Fibroblast of skin of left quadriceps (primary cell): Measurements from ENCODE around the gene MINDY3.
"Not testable (repeated sequence)": the region's sequence is repeated elsewhere in the genome, so short reads cannot be mapped to it uniquely, and the experiment has no call there.

ENCODE experiments used
- DNase-seq, 2 experiments: peaks; one replicate each; pipeline ENCODE4 v3.0.0-alpha.2; 2013; ENCODE audit warnings: low read depth in 2 of 2

The MINDY3 gene

DNA sequence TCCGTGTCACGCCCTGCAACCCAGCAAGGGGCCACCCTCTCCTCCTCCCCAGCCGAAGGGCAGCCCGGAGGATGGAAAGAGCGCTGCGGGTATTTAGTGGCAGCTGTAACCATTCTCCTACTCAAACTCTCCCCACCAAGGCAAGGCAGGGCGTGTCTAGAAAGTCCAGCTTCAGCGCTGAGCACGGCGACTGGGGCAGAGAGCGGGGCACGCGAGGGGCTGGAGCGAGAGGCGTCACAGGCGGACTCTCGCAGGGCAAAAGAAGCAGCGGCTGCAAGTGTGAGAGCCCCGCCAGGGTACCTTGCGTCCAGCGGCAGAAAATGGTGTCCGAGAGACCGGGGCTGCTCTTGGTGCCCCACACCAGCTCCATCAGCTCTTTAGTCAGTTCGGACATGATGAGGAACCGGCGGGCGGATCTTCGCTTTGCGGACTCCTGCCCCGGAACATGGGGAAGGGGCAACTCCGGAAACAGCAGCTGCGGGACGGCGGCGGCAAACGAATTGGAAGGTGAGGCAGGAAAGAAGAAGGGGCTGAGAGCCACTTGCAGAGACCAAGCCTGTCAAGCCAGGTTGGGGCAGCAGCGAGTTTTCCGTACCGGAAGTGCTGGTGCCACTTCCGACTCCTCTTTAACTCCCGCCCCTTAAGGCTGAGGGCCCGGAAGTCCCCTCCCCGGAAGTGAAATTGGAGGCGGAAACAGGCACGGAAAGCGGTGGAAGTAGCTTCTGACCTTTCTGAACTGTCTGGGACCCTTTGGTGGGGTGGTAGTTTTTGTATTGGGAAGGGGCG is at the start of gene MINDY3:
Gene MINDY3 (minus strand): TSS at position 602 of the 786 bp plus-strand sequence. CDS start 208 bp downstream, at position 394.
- DNase-seq = peak; percentile 46 to 51

DNA sequence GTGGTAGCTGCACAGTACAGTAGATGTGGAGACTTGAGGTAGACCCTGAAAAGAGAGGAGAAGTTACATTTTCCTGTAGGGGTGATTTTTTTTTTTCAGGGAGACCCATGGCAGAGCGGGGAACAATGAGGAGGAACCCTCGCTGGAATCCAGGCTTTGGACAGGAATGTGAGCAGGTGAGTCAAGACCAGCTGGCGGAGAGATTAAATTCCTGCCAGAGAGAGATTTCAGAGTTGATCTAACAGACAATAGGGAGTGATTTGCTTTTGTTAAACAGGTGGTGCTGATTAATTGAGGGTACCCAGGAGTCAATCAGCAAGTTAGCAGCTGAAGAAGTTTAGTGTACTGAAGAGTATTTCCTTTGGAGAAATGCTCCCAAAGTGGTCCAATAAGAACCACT is 41.6 kb upstream of the MINDY3 start:
- DNase-seq = no peak

DNA sequence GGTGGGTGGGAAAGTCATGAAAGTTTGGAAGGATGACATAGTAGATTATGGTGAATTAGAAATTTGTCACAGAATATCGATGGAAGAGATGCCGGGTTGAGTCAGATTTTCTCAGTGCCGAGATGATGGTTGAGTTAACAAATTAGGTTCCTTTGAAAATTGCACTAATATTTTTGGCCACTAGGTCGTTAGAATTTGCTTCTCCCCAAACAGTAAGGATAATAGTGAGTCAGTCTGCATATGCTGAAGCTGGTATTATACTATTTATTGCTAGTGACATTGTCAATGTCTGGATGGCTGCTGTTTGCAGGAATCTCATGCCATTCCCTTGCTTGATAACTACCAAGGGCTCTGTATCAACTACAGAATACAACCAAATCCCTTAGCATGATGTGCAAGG is 37.7 kb upstream of the MINDY3 start:
- DNase-seq = no peak

DNA sequence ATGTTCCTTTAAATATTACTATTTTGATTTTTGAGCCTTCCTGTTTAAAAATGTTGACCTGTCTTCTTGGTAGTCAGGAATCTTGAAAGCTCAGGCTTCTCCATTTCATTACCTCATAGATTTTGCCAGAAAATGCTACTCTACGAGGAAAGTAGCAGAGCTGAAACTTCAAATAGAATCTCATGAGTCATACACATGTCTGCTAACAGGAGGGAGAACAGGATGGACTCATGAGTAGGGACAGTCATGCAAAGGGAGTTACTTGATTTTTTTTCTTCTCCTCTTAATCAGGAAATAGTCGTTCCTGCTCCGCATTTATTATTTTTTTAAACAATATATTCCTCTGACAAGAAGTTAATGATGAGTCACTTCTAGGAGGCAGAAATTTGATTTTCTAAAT is 37.0 kb upstream of the MINDY3 start:
- no peak for DNase-seq

DNA sequence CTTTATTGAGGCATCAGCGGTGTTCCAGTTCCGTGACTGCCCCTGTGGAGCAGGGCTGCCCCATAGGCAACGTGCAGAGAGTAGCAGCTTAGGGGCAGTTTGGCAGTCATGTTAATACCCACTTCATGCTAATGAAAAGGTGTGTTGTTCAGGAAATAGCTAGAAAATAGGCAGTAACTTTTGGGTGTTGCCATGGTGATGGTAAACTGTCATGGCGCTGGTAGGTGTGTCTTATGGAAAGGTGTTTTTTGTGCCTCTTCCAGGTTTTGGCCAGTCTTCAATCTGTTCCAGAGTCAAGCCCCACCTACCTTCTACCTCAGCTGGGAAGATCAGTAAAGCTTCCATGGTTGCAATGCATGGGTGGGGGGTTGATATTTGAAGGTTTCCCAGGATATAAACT is 36.3 kb upstream of the MINDY3 start:
- no peak for DNase-seq

DNA sequence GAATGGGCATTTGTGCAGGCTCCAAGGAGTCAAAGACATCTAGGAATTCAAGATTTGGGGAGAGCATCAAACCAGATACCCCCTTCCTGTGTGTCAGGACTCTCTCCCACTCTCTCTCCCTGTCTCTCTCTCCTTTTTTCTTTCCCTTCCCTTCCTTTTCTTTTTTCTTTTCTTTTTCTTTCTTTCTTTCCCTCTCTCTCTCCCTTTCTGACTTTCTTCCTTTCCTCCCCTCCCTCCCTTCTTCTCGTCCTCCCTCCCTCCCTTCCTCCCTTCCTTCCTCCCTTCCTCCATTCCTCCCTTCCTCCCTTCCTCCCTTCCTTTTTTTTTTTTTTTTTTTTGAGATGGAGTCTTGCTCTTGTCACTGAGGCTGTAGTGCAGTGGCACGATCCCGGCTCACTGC is 24.1 kb upstream of the MINDY3 start:
- DNase-seq = no peak

DNA sequence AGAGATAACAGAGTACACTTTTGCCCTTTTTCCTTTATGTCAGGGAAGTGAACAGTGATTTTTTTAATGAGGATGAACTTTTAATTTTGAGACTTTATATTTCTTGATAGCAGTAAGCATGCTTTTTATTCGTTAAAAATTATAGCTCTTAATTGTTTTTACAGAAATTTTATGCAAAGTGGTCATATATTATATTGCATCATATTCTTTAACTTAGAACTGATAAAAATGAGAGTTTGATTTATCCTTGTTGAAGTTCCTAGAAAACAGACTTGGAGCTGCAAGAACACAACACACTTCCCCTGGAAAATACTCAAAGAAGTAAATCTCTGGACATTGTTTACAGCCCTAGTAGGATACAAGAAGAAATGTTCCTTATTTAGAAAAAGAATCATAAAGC is 21.2 kb upstream of the MINDY3 start:
- DNase-seq = no peak

DNA sequence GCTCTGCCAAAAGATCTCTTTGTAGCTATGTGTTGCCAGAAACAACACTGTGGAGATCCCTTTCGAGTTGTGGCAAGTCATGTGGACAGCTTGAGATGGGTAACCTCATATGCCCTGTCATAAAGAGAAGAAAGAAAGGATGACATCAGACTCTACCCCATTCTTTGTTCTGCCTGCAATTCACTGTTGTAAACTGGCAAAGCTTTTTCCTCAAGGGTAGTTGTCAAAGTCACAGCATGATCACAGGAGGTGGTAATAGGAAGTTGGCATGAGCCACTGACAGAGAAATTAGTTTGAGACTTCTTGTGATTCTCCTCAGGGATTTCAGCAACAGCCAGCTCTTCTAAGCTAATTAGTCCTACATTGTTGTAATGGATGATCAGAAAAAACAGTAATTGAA is 19.4 kb upstream of the MINDY3 start:
- DNase-seq = no peak

DNA sequence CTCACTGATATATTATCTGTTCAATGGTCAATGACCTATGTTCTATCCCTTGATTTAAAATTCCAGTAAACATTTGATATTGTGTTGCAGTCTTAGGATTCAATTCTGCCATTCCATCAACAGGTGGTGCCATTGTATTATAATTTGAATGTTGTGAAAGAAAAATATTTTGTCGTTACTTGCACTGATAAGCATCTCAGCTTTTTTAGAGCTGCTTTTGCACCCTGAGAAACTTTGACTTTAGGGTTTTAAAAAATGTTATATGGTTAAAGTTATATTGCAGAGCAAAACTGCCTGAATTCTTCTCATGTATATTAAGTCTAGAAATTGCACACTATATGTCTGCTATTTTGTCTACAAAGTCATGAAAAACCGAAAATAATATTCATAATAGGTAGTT is 18.8 kb upstream of the MINDY3 start:
- no peak for DNase-seq

DNA sequence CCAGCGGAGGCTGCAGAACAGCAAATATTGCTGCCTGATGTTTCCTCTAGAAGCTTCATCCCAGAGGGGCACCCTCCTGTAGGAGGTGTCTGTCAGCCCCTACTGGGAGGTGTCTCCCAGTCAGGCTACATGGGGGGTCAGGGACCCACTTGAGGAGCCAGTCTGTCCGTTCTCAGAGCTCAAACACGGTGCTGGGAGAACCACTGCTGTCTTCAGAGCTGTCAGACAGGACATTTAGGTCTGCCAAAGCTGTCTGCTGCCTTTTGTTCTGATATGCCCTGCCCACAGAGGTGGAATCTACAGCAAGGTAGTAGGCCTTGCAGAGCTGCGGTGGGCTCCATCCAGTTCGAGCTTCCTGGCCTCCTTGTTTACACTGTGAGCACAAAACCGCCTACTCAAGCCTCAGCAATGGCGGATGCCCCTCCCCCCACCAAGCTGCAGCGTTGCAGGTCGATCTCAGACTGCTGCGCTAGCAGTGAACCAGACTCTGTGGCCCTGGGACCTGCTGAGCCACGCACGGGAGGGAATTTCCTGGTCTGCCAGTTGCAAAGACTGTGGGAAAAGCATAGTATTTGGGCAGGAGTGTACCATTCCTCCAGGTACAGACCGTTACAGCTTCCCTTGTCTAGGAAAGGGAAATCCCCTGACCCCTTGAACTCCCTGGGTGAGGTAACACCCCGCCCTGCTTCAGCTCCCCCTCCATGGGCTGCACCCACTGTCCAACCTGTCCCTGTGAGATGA is 17.7 kb upstream of the MINDY3 start:
- no peak for DNase-seq

DNA sequence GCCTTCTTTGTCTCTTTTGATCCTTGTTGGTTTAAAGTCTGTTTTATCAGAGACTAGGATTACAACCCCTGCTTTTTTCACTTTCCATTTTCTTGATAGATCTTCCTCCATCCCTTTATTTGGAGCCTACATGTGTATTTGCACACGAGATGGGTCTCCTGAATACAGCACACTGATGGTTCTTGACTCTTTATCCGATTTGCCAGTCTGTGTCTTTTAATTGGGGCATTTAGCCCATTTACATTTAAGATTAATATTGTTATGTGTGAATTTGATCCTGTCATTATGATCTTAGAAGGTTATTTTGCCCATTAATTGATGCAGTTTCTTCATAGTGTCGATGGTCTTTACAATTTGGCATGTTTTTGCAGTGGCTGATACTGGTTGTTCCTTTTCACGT is 16.0 kb upstream of the MINDY3 start:
- DNase-seq = not testable (repeated sequence)

DNA sequence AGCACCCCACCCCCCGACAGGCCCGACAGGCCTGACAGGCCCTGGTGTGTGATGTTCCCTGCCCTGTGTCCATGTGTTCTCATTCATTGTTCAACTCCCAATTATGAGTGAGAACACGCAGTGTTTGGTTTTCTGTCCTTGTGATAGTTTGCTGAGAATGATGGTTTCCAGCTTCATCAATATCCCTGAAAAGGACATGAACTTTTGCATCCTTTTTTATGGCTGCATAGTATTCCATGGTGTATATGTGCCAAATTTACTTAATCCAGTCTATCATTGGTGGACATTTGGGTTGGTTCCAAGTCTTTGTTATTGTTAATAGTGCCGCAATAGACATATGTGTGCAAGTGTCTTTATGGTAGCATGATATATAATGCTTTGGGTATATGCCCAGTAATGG is 12.3 kb upstream of the MINDY3 start:
- not testable (repeated sequence) for DNase-seq

DNA sequence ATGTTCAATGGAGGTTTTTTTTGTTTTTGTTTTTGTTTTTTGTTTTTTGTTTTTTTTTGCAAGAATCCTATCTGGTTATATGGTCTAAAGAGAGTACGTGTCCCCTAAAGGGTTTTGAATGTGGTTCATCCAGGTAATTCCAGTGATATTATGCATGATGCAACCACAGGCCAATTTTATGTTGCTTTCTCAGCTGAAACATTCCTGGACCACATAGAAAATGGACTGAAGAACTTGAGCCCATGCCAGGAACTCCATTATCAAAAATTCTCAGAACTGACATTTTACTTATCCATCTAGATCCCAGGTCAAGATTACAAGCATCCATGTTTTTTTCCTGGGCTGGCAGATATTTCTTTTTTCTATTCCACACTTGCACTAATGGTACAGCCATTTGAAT is 11.5 kb upstream of the MINDY3 start:
- no peak for DNase-seq

DNA sequence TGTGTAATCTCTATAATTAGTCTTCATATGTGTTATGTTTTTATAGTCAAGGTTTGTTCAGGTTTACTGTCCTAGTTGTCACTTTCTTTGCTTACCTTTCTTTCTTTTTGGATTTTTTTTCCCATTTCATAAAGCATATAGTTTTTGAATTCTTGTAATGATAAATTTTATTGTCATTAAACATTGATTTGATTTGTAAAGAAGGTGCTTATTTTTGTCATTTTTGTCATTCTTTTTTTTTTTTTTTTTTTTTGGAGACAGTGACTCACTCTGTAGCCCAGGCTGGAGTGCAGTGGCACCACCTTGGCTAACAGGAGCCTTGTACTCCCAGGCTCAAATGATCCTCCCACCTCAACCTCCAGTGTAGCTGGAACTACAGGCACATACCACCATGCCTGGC is 9.6 kb upstream of the MINDY3 start:
- no peak for DNase-seq

DNA sequence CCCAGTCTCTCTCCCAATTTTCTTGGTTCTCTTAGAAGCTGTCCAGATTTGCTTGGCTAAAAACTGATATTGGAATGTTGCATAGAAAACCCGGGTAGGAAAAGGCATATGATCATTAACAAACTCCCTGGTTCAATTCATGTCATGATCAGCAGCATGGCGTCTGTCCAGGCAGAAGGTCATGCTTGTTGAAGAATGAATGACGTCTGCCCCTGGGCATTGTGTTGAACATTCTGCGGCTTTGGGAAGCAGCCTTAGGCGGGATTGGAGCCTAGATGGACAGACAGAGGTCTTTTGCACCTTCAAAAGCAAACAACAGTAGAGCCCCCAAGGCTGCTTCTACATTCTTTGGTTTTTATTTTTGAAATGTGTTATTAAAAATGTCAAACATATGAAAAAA is 7.7 kb upstream of the MINDY3 start:
- DNase-seq = no peak

DNA sequence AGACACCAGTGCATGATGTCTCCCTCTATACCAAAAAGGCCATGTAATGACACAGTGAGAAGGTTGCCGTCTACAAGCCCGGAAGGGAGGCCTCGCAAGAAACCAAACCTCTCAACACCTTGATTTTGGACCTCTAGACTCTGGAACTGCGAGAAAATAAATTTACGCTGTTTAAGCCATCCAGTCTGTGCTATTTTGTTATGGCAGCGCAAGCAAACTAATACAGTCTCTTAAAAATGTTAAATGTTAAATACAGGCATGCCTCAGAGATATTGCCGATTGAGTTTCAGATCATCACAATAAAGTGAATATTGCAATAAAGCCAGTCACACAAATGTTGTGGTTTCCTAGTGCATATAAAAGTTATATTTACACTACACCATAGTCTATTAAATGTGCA is 5.0 kb upstream of the MINDY3 start:
- no peak for DNase-seq

DNA sequence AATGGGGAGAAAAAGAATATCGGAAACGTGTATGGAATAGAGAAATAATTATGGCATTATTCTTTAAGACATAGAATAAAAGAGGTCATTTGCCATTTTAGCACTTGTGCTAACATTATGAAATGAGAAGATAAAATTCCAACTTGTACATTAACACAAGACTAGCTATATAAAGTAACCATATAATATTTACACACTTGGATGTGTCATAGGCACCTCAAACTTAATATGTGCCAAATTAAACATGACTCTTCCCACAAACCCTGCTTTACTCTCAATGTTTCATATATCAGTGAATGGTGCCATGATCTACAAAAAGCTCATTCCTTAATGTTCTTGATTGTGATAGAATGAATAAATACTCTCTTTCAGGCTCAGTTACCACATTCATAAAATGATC is 4.1 kb upstream of the MINDY3 start:
- DNase-seq = no peak

DNA sequence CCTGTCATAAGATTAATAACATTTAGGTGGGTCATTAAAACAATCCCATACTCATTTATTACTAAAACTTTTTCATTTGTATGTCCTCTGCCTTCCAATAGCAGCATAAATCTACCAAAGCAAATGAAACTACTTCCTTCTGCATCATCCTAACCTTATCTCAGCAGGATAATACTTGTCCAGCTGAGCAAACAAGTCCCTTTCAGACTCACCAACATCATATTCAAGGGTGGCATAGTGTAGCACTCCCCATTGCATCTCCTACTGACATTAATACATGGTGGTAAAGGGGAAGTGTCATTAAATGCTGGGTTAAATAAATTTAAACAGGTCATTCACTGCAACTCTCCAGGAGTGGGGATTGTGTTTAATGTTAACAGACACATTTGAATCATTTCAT is 3.4 kb upstream of the MINDY3 start:
- DNase-seq = no peak

DNA sequence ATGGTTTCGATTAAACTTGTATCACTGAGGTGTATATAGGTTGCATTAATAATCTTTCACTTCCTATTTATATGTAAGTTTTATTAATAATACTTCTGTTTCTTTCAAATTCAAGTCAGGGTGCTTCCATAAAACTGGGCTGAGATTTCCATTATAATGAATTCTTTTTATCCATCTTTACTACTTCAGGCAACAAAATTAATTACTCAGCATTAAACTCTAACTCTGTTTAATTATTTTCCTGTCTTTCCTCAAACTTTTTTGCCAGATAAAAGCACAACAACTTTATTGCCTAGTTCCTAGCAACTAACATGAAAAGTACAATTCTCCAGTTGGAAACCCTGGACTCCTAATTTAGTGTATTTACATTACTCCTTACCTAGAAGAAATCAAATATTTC is 3.0 kb upstream of the MINDY3 start:
- DNase-seq = no peak

DNA sequence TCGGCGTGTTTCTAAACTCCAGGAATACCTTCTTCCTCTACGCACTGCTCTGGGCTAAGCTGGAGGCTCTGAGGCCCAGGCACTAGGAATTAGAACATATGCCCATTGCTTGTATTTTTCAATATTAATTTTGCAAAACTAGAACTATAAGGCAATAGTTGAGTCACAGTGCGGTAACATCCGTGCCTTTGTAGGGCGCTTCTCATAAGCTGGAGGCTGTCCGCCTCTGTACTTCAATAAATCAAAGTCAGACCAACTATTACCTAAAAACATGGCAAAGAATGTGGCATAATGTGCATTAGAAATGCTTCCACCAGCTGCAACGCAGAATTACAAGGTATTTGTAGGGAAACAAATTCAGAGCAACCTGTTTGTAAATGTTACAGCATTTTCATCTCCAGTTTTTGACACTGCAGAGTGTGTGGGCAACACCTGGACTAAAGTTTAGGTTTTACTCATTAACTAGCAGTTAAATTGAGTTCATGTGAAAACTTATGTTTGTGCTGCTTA is 440 bp upstream of the MINDY3 start:
- DNase-seq = no peak

DNA sequence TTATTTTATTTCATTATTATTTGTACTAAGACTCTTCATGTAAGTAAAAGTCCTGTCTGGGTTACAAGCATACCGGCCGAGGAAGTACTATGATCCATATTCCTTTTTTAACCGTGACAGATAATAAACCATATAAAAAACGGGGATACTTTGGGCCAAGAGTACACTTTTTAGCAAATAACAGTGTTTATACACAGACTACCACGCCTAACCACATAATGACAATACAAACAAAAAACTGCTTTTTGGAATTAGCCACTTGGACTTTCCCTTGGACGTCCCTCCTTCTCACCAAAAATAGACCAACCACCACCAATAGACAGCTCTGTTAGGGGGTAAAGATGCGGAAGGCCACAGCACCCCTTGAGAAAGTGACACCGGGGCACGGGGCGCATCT is 800 bp downstream of the MINDY3 start:
- DNase-seq = no peak

DNA sequence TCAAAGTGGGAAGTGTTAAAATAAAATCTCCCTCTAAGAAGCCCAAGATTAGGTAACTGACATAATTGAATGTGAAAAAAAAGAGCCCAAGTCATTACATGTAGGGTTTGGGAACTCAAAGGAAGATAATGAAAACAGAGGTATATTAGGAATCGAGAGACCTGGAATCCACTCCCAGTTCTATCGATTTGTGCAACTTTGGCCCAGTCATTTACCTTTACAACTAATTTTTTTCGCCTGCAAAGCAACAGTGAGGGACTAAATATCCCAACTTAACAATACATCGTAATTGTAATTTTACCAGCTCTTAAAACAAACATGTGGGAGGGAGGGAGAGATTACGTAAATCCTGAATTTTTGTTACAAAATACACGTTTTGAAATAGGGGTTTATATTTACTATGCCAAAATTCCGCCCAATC is 1.4 kb downstream of the MINDY3 start:
- no peak for DNase-seq

DNA sequence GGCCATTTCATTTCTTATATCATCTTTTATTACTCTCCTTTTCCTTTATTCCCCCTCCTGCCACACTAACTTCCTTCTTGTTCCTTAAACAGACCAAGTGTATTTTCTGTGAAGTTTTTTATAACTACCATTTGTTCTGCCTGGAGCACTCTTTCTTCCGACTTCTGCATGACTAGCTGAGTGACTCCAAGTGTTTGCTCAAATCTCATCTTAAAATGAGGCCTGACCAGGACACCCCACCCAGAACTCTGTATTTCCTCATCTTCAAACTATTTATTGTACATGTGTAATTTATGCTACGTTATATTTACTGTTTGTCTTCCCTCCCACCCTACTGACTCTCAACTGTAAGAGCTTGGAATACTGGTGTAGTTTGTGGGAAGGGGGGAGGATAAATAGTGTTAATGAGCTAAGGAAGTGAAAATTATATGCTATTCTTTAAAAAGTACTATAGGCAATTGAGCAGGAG is 3.2 kb downstream of the MINDY3 start:
- DNase-seq = no peak
